ENCODE data around the gene HTR3D. TPM values are rescaled to one million over a fixed set of nuclear protein-coding genes. Genes with fewer than 3 reads are reported as not detected.
"Not testable (repeated sequence)": the region's sequence is repeated elsewhere in the genome, so short reads cannot be mapped to it uniquely, and the experiment has no call there.

HTR3D gene
- total and polyA plus RNA-seq, 2 experiments from 2014 or later: not detected

DNA sequence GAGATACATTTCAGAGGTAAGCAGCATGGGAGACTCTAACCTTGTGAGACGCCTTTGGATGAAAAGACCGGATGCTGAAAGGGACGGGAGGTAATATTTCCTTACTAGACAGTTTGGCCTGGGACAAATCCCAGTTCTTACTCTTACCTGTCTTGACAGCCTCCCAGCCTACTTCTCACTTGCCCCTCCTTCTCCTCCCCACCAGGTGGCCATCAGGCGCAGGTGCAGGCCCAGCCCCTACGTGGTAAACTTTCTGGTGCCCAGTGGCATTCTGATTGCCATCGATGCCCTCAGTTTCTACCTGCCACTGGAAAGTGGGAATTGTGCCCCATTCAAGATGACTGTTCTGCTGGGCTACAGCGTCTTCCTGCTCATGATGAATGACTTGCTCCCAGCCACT, 6.3 kb downstream of the HTR3D start:
- Mint-ChIP-seq H3K9me3 (no peaks in the 10 kb centered on the region), H3K4me3 (no peak overlapping the region), H3K36me3 (ENCODE audit: low read depth) (no peaks in the 10 kb centered on the region; the same call in 2 of the 3 replicates), H3K27me3 (ENCODE audit: insufficient read depth, low read depth, poor library complexity) (peaks cover 7% of the 10 kb centered on the region), H3K27ac (no peak overlapping the region), H3K4me1 (no peaks in the 10 kb centered on the region; the same call in 2 of the 3 replicates)
- Histone ChIP-seq H3K4me3 (no peak overlapping the region), H3K4me2 (no peak overlapping the region), H3K36me3 (ENCODE audit: insufficient read depth) (no peaks in the 10 kb centered on the region), H2AFZ (no peak overlapping the region; the same call in 1 of the 2 replicates), H3K9me2 (ENCODE audit: insufficient read depth) (no peaks in the 10 kb centered on the region), H3F3A (replicated peaks; ENCODE audit: low read depth) (no peaks in the 10 kb centered on the region), H4K20me1 (replicated peaks; ENCODE audit: insufficient read depth) (no peaks in the 10 kb centered on the region), H3K27ac (ENCODE audit: low read depth) (no peak overlapping the region), H3K4me1 (ENCODE audit: insufficient read depth) (no peaks in the 10 kb centered on the region), H3K79me2 (replicated peaks; ENCODE audit: insufficient read depth) (no peaks in the 10 kb centered on the region), H3K27me3 (ENCODE audit: insufficient read depth) (no peaks in the 10 kb centered on the region)
- peak; percentile 49 for DNase-seq (ENCODE audit: low spot score)
- peak; percentile 71 for ATAC-seq
- TF ChIP-seq, protein P1, sequence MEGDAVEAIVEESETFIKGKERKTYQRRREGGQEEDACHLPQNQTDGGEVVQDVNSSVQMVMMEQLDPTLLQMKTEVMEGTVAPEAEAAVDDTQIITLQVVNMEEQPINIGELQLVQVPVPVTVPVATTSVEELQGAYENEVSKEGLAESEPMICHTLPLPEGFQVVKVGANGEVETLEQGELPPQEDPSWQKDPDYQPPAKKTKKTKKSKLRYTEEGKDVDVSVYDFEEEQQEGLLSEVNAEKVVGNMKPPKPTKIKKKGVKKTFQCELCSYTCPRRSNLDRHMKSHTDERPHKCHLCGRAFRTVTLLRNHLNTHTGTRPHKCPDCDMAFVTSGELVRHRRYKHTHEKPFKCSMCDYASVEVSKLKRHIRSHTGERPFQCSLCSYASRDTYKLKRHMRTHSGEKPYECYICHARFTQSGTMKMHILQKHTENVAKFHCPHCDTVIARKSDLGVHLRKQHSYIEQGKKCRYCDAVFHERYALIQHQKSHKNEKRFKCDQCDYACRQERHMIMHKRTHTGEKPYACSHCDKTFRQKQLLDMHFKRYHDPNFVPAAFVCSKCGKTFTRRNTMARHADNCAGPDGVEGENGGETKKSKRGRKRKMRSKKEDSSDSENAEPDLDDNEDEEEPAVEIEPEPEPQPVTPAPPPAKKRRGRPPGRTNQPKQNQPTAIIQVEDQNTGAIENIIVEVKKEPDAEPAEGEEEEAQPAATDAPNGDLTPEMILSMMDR (conservative IDR thresholded peaks at IDR 0.05; ENCODE audit: low read depth in 2 of 2): peak; percentile 38 to 40
- TF ChIP-seq STAT1 (IDR thresholded peaks at IDR 0.05; ENCODE audit: unreplicated experiment): no peak

DNA sequence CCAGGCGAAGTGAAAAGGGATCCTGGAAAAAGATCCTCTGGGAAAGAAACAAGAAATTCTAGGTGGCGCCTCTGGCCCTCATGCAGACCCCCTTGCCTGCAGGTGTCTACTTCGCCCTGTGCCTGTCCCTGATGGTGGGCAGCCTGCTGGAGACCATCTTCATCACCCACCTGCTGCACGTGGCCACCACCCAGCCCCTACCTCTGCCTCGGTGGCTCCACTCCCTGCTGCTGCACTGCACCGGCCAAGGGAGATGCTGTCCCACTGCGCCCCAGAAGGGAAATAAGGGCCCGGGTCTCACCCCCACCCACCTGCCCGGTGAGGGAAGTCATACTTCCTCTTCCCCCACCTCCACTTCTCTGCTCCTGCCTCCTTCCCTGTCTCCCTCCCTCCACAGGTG, 6.8 kb downstream of the HTR3D start:
- DNase-seq (ENCODE audit: low spot score); H3K4me2 ChIP-seq; H3K9me3 Mint-ChIP-seq; ATAC-seq; H3F3A ChIP-seq (replicated peaks; ENCODE audit: low read depth); H3K27me3 ChIP-seq (ENCODE audit: insufficient read depth); H3K27me3 Mint-ChIP-seq (ENCODE audit: insufficient read depth, low read depth, poor library complexity); H3K4me3 Mint-ChIP-seq; H4K20me1 ChIP-seq (replicated peaks; ENCODE audit: insufficient read depth); H2AFZ ChIP-seq; H3K36me3 ChIP-seq (ENCODE audit: insufficient read depth); H3K4me1 ChIP-seq (ENCODE audit: insufficient read depth); H3K79me2 ChIP-seq (replicated peaks; ENCODE audit: insufficient read depth); H3K27ac ChIP-seq (ENCODE audit: low read depth); H3K27ac Mint-ChIP-seq; H3K9me2 ChIP-seq (ENCODE audit: insufficient read depth); H3K36me3 Mint-ChIP-seq (ENCODE audit: low read depth); H3K4me1 Mint-ChIP-seq; H3K4me3 ChIP-seq: not testable (repeated sequence)

DNA sequence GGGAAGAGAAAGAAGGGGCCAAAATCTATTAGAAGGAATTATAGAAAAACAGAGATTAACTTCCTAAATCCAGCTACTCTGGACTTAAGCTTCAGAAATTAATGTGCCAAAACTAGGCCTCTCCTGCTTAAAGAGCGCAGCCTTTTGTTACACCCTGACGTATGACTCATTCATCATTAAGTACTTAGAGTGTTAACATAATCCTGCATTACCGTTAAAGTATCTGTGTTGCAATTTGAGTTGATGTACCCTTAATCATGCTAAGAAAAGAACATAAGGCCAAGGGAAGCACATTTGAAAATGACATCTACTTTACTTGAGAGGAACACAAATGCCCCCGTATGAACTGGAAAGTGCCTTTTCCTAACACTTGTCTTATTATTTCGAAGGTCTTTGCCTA, 7.9 kb downstream of the HTR3D start:
- no peaks in the 10 kb centered on the region for H3K9me3 Mint-ChIP-seq
- no peaks in the 10 kb centered on the region; the same call in 2 of the 3 replicates for H3K36me3 Mint-ChIP-seq (ENCODE audit: low read depth)
- H3K36me3 ChIP-seq (ENCODE audit: insufficient read depth): no peaks in the 10 kb centered on the region
- peaks cover 6% of the 10 kb centered on the region for H3K27me3 Mint-ChIP-seq (ENCODE audit: insufficient read depth, low read depth, poor library complexity)
- no peaks in the 10 kb centered on the region; the same call in 2 of the 3 replicates for H3K4me1 Mint-ChIP-seq
- H2AFZ ChIP-seq: no peak overlapping the region
- no peaks in the 10 kb centered on the region for H3F3A ChIP-seq (replicated peaks; ENCODE audit: low read depth)
- no peak overlapping the region for H3K27ac Mint-ChIP-seq
- no peak overlapping the region for H3K4me3 Mint-ChIP-seq
- ATAC-seq: no peak
- H3K27ac ChIP-seq (ENCODE audit: low read depth): no peak overlapping the region
- H3K9me2 ChIP-seq (ENCODE audit: insufficient read depth): no peaks in the 10 kb centered on the region
- H3K79me2 ChIP-seq (replicated peaks; ENCODE audit: insufficient read depth): no peaks in the 10 kb centered on the region
- no peak overlapping the region for H3K4me3 ChIP-seq
- no peak for DNase-seq (ENCODE audit: low spot score)
- no peak overlapping the region for H3K4me2 ChIP-seq
- no peaks in the 10 kb centered on the region for H4K20me1 ChIP-seq (replicated peaks; ENCODE audit: insufficient read depth)
- H3K27me3 ChIP-seq (ENCODE audit: insufficient read depth): no peaks in the 10 kb centered on the region
- no peaks in the 10 kb centered on the region for H3K4me1 ChIP-seq (ENCODE audit: insufficient read depth)
- TF ChIP-seq STAT1 (IDR thresholded peaks at IDR 0.05; ENCODE audit: unreplicated experiment) (no peak), ZNF114 (CRISPR knock-in tag; IDR thresholded peaks at IDR 0.05) (no peak), CREB1 (CRISPR knock-in tag; IDR thresholded peaks at IDR 0.05; ENCODE audit: low read depth) (no peak), EZH2 (IDR thresholded peaks at IDR 0.05; ENCODE audit: low read depth, unreplicated experiment) (no peak), JUNB (IDR thresholded peaks at IDR 0.05; ENCODE audit: unreplicated experiment) (no peak), NANOG (IDR thresholded peaks at IDR 0.05; ENCODE audit: borderline replicate concordance) (no peak), POLR2AphosphoS5 (IDR thresholded peaks at IDR 0.05; ENCODE audit: low read depth) (no peak), EZH2phosphoT487 (IDR thresholded peaks at IDR 0.05; ENCODE audit: unreplicated experiment) (no peak)
- TF ChIP-seq, protein P2, sequence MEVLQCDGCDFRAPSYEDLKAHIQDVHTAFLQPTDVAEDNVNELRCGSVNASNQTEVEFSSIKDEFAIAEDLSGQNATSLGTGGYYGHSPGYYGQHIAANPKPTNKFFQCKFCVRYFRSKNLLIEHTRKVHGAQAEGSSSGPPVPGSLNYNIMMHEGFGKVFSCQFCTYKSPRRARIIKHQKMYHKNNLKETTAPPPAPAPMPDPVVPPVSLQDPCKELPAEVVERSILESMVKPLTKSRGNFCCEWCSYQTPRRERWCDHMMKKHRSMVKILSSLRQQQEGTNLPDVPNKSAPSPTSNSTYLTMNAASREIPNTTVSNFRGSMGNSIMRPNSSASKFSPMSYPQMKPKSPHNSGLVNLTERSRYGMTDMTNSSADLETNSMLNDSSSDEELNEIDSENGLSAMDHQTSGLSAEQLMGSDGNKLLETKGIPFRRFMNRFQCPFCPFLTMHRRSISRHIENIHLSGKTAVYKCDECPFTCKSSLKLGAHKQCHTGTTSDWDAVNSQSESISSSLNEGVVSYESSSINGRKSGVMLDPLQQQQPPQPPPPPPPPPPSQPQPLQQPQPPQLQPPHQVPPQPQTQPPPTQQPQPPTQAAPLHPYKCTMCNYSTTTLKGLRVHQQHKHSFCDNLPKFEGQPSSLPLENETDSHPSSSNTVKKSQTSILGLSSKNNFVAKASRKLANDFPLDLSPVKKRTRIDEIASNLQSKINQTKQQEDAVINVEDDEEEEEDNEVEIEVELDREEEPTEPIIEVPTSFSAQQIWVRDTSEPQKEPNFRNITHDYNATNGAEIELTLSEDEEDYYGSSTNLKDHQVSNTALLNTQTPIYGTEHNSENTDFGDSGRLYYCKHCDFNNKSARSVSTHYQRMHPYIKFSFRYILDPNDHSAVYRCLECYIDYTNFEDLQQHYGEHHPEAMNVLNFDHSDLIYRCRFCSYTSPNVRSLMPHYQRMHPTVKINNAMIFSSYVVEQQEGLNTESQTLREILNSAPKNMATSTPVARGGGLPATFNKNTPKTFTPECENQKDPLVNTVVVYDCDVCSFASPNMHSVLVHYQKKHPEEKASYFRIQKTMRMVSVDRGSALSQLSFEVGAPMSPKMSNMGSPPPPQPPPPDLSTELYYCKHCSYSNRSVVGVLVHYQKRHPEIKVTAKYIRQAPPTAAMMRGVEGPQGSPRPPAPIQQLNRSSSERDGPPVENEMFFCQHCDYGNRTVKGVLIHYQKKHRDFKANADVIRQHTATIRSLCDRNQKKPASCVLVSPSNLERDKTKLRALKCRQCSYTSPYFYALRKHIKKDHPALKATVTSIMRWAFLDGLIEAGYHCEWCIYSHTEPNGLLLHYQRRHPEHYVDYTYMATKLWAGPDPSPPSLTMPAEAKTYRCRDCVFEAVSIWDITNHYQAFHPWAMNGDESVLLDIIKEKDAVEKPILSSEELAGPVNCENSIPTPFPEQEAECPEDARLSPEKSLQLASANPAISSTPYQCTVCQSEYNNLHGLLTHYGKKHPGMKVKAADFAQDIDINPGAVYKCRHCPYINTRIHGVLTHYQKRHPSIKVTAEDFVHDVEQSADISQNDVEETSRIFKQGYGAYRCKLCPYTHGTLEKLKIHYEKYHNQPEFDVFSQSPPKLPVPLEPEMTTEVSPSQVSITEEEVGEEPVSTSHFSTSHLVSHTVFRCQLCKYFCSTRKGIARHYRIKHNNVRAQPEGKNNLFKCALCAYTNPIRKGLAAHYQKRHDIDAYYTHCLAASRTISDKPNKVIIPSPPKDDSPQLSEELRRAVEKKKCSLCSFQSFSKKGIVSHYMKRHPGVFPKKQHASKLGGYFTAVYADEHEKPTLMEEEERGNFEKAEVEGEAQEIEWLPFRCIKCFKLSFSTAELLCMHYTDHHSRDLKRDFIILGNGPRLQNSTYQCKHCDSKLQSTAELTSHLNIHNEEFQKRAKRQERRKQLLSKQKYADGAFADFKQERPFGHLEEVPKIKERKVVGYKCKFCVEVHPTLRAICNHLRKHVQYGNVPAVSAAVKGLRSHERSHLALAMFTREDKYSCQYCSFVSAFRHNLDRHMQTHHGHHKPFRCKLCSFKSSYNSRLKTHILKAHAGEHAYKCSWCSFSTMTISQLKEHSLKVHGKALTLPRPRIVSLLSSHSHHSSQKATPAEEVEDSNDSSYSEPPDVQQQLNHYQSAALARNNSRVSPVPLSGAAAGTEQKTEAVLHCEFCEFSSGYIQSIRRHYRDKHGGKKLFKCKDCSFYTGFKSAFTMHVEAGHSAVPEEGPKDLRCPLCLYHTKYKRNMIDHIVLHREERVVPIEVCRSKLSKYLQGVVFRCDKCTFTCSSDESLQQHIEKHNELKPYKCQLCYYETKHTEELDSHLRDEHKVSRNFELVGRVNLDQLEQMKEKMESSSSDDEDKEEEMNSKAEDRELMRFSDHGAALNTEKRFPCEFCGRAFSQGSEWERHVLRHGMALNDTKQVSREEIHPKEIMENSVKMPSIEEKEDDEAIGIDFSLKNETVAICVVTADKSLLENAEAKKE (CRISPR knock-in tag; IDR thresholded peaks at IDR 0.05): no peak
